HG02970 (cell line): Measurements from ENCODE around the gene MUC6.

Experiments used
- ATAC-seq: cut with Tn5 transposase; IDR thresholded peaks from one replicate; pipeline ENCODE4 v1.9.1; 2021; ENCODE audit warnings: mild to moderate bottlenecking, moderate library complexity, moderate number of reproducible peaks; ENCODE audit not compliant: unreplicated experiment, low FRiP score

MUC6 gene

DNA sequence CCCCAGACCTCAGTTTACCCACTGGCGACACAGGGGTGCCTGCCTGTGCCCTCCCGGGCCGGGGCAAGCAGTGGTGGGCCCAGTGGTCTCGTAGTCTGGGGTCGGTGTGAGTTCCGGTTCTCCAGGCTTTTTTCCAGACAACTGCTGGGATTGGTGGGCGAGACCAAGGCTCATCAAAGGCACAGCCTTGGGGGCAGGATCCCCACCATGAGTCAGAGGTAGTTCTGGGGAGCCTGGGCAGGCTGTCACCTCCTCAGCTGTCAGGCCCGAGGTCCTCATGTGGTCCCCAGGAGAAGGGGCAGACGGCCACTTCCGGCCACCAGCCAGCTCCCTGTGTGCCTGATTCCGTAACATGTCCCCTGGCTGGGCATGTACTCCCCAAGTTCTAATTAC lies 37.3 kb upstream of the MUC6 start:
- no peak for ATAC-seq

- ATAC-seq = no peak
Observed at GRCh38 chr11:1073261-1073724, 36.8 kb upstream of the MUC6 start.

- ATAC-seq = no peak
Observed at GRCh38 chr11:1072821-1073231, 36.3 kb upstream of the MUC6 start.

DNA sequence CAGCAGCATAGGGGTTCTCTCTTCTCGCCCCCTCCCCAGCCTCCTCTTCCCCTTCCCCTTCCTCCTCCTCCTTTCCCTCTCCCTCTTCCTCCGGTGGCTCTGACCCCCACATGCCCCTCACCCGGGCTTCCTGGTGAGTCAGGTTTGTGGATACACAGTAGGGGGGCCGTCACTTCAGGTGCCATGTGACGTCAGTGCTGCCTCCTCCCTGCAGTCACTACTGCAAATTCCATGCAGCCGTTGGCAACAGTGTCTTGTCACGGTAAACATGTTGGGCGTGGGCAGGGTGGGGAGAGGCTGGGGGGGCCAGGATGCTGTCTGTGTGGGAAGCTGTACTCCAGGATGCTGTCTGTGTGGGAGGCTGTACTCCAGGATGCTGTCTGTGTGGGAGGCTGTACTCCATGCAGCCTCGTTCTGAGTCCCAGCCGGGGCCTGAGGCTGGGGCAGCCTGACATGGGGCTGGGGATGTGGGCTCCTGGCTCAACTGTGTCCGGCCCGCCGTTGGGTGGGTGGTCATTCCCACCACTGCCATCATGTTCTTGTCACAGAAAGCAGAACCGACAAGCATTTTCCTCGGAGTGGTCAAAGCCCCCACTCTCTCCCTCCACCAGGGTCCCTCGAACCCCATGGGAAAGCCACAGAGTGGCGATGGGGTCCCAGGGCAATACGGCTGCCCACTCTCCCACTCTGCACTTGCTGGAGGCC lies 35.8 kb upstream of the MUC6 start:
- ATAC-seq = no peak

- ATAC-seq = no peak
Observed at GRCh38 chr11:1071571-1072115, 35.1 kb upstream of the MUC6 start.

GRCh38 chr11:1070594-1071462 lies 34.3 kb upstream of the MUC6 start:
- no peak for ATAC-seq

DNA sequence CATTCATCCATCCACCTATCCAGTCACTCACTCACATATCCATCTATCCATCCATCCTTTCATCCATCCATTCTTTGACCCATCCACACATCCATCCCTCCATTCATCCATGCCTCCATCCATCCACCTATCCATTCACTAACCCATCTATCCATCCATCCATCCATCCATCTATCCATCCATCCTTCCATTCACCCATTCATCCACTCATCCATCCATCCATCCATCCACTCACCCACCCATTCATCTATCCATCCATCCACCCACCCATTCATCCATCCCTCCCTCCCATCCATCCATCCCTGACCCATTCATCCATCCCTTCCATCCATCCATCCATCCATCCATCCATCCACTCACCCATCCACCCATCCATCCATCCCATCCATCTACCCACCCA lies 33.2 kb upstream of the MUC6 start:
- ATAC-seq = no peak

- no peak for ATAC-seq
Observed at GRCh38 chr11:1067812-1068496, 31.4 kb upstream of the MUC6 start.

DNA sequence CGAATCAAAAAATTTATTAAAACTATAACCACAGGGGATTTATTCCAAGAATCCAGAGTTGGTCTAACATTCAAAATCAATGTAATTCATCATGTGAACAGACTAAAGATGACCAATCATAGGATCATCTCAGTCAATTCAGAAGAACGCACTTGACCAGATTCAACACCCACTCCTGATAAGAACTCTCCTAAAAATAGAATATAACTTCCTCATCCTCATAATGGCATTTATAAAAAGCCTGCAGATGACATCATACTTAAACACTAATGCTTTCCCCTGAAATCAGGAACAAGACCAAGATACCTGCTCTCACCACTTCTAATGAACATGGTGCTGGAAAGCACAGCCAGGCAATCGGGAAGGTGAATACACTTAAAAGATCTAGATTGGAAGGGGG lies 27.6 kb upstream of the MUC6 start:
- no peak for ATAC-seq

- no peak for ATAC-seq
Observed at GRCh38 chr11:1062075-1062820, 25.7 kb upstream of the MUC6 start.

- no peak for ATAC-seq
Observed at GRCh38 chr11:1060852-1061616, 24.5 kb upstream of the MUC6 start.

DNA sequence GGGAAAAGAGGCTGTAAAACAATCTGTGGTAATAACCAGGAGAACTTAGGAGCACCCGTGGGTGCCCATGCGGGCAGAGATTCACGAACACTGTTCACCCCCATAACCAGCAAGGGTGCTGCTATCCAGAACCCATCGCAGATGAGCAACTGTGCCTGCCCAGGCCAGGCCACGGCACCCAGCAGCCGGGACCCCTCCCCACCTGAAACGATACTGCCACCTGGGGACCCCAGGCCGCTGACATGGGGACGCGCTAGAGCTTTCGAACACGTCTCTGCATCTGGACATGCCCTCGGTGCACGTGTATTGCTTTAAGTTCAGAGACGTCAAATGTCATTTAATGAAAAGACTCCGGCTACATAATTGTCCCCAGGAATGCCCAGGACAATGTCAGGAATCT lies 23.9 kb upstream of the MUC6 start:
- ATAC-seq = no peak

DNA sequence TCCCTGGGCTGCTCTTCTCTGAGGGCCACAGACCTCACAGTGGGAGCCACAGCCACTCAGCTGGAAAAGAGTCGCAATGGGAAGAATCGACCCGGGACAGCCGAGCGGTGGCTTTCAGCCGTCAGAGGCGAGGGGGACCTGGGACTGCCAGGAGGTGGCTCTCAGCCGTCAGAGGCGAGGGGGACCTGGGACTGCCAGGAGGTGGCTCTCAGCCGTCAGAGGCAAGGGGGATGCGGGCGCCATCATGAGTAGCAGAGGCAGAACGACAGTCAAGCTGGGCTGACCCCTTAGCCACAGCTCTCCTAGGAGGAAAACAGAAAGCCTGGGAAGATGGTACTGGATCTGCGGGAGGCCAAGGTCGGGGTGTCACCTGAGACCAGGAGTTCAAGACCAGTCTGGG lies 23.2 kb upstream of the MUC6 start:
- ATAC-seq = no peak

DNA sequence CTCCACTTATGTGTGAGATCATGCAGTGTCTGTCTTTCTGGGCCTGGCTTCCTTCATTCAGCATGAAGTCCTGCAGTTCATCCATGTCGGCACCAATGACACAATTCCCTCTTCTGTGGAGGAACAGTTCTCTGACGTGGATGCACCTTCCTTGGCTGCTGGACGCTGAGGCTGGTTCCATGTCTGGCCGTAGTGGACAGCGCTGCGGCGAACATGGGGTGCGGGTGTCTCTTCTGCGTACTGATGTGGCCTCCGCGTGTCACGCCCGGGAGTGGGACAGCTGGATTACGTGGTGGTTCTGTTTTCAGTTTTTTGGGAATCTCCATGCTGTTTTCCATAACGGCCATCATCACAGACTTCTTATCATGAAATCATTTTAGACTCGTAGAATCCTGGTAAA lies 21.3 kb upstream of the MUC6 start:
- ATAC-seq = no peak

DNA sequence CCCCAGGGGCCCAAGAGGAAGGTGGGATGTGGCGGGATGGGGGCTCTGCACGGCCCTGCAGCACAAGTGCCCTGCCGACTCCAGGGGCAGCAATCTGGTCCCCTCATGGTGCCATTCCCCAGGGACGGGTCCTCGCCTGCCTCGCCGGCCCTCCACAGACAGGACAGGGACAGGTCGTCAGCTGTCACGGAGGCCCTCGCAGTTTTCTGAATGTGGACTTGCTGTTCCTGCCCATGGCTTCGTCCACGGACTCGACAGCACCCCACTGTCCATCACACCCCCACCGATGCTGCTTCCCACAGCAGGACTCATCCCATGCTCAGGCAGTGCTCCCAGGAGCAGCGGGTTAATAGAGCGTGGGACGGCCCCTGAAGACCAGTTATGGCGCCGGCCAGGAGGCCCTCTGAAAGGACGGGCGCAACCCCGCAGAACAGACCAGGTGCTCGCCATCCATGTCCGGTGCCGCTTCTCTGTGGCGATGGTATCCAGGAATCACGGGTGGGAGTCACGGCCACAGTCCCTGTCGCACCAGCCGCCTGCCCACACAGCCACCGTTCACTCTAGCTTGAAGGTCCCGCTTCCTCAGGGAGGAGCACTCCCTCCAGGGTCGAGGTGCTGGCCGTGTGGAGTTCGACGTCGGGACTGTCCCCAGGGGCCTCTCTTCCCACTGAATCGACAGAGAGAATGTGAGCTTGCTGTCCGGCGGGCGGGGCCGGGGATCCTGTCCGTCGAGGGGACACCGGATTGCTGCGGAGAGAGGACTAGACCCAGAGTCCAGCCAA lies 19.7 kb upstream of the MUC6 start:
- ATAC-seq = no peak

- no peak for ATAC-seq
Observed at GRCh38 chr11:1055109-1055703, 18.7 kb upstream of the MUC6 start.

- no peak for ATAC-seq
Observed at GRCh38 chr11:1054143-1055108, 17.9 kb upstream of the MUC6 start.
